Renal cortex interstitium (tissue), 11 donors: ENCODE measurements around the gene SMIM35. TPM values are rescaled to one million over a fixed set of nuclear protein-coding genes. Genes with fewer than 3 reads are reported as not detected.

Experiments
- DNase-seq, 11 donors: peaks; one replicate each; pipeline ENCODE4 v3.0.0-alpha.2; 2013; ENCODE audit warnings: low read depth in 9 of 11, low spot score in 4 of 11; ENCODE audit errors: extremely low read depth in 1 of 11
- polyA plus RNA-seq, 3 donors: library from polyadenylated mRNA; unstranded; fragments of 120-200 nt; gene quantifications; one replicate each; pipeline ENCODE4 v1.2.1, GENCODE V29; 2013; ENCODE audit not compliant: insufficient read length in 3 of 3

Gene SMIM35
- polyA plus RNA-seq, 3 donors, result 0.09 to 0.21 (median 0.11) TPM

DNA sequence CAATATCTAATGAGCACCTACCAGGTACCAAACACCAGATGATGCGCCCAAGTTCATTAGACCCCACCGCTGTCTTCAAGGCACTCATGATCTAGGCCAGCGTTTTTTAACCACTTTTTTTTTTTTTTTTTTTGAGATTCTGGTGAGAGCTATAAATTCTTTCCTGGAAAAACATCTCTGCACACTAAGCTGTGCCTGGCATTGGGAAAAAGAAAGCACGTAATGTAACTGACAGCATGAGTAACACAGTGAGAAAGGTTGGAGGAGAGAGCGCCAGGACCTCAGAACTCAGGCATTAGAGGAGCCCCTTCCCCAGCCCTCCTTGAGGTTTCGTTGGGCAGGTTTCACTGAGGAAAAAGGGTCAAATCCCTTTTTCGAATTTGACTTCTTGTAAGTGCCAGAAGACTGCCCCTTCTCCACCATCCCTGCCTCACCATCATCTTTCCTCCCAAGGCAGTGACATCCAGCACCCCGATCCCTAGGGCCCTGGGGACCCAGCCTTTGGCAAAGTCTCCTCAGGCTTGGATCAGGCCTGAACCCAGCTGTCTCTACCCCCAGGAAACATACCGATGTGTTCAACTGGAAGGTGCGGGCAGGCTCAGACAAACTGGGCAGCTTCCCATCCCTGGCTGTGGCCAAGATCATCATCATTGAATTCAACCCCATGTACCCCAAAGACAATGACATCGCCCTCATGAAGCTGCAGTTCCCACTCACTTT lies 26.1 kb upstream of the SMIM35 start:
- DNase-seq, result no peak

DNA sequence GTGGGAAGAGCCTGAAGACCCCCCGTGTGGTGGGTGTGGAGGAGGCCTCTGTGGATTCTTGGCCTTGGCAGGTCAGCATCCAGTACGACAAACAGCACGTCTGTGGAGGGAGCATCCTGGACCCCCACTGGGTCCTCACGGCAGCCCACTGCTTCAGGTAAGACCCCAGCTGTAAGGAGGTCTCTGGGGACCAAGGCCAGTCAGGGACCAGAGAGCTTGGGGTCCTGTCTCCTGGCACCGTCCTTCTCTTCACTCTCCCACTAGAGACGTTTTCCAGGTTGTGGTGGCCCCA lies 24.9 kb upstream of the SMIM35 start:
- no peak for DNase-seq

DNA sequence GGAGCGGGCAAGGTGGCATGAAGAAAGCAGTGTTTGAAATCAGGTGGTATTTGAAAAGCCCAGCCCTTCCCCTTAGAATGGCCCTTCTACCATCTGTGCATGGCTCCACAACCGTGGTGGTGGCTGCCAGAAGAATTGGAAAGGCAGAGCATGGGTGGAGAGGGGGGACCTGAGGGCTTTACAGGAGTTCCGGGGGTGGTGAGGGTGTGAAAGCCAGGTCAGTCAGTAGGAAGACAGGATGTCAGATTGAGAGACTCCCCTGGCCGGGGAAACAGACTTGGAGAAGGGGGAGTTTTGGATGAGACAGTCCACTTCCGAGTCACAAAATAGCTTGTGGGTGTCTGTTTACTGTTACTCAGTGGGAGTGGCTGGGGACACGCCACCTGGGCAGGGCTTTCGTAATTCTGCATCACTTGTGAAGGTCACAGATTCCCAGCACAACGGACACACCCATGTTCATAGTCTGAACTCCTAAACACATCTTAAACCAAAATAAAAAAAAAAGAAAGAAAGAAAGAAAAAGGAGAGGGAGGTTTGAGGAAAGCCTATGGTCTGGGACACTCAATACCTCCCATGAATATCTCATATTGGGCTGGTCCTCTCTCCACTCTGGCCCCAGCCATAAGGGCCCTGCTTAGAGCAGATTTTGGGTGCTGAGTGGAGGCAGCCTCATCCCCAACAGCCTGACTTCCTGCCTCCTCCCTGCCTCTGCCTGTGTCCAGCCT lies 24.4 kb upstream of the SMIM35 start:
- no peak for DNase-seq

DNA sequence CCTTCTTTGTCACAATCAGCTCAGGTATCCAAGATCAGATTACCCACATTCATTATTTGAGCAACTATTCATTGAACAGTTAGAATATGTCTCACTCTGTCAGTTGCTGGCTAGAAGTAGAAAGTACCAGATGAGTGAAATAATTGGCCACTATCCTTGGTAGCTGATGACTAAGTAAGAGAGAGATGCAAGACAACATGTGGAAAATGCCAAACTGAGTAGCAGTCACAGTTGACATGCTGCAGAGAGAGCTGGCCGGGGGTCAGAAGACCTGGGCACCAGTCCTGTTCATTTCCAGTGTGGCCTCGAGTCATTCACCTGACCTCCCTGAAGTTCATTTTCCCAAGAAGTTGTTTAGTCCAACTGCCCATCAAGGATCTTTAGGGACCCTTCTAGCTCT lies 22.5 kb upstream of the SMIM35 start:
- no peak for DNase-seq

DNA sequence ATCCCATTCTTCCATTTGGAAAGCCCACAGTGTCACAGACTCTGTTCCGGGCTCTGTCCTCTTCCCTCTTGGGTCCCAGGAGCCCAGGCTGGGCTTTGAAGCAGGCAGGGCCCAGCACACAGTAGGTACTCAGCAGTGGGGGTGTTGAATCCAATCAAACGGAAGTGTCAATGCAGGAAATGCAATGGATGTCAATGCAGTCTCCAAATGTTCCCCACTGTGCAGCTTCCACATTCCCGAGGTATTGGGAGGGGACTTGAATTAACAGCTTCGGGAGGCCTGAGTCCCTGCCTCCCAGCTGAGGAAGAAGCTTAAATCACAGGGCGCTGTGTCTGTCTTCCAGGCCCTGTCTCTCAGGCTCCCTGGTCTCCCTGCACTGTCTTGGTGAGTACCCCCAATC lies 21.8 kb upstream of the SMIM35 start:
- DNase-seq, result no peak

DNA sequence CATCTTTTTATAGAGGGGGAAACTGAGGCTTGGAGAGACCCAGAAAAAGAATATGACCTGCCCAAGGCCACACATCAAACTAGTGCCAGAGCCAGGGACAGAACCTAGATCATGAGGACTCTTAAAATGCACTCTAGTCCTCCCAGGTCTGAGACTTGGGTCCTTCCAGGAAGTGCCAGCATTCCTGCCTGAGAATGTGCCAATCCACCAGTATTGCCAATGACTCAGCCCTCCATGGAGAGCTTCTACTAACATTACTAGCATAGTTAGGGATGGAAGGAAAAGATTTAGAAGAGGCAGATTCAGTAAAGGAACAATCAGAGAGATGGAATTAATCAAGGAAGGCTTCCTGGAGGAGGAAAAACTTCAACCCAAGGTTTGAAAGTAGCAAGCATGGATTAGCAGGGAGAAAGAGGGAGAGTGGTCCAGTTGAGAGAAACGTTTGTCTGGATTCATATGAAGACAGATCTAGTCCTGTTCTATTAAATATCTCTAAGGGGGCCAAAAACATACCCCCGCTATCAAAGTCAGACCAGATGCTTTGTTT lies 20.1 kb upstream of the SMIM35 start:
- no peak for DNase-seq

DNA sequence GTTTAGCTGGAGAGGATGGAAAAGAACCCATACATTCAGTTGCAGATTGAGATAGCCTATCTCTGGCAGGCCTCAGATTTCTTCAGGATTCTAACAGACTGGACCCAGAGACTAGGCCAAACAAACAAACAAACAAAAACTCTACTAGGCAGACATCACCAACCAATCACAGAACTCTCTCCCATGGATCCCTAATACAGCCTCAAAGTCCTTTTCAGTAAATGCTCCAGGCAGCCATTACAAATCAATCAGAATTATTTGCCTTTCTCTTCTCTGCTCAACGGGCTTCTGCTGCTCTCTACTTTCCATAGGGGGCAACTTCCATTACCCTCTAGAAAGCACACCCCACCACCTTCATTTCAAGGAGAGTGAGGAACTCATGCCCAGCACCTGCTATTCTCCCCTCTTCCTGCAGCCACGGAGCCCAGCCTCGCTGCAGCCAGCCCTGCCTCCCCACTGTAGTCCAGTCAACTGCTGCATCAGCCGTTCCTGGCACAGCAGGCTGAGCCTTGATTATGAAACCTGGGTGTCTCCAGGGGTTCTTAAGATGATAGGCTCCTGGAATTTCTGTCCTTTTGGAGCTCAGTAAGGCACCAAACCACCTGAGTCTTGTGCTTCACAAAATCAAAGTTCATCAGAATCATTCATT lies 19.0 kb upstream of the SMIM35 start:
- no peak for DNase-seq

DNA sequence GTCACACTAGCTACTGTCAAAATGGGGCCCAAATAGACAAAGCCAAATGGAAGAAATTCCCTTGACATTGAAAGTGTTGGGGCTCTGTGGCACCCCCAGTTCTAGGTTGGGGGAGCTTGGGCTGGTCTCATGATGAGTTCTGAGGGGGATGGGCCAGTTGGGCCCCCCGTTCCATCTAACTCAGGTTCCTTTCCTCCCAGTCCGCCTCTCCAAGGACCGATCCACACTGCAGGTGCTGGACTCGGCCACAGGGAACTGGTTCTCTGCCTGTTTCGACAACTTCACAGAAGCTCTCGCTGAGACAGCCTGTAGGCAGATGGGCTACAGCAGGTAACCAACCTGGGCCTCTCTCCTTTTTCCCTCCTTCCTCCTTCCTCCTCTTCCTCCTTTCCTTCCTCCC lies 17.7 kb upstream of the SMIM35 start:
- no peak for DNase-seq

DNA sequence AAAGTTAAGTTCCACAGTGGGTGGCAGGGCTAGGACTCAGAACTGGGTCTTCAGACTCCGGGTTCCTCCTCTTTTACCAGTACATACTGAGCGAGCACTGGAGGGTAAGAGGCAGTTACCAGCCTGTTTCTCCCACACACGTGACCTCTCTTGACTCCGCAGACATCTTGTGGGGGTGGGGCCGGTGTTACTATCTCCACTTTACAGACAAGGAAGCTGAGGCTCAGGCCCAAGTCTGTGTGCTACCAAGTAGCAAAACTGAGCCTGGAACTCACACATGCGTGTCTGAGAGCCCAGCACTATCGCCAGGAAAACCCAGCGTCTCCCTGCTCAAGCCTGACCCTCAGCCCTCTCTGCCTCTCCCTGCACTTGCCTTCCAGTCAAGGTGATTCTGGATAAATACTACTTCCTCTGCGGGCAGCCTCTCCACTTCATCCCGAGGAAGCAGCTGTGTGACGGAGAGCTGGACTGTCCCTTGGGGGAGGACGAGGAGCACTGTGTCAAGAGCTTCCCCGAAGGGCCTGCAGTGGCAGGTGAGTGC lies 16.0 kb upstream of the SMIM35 start:
- no peak for DNase-seq

DNA sequence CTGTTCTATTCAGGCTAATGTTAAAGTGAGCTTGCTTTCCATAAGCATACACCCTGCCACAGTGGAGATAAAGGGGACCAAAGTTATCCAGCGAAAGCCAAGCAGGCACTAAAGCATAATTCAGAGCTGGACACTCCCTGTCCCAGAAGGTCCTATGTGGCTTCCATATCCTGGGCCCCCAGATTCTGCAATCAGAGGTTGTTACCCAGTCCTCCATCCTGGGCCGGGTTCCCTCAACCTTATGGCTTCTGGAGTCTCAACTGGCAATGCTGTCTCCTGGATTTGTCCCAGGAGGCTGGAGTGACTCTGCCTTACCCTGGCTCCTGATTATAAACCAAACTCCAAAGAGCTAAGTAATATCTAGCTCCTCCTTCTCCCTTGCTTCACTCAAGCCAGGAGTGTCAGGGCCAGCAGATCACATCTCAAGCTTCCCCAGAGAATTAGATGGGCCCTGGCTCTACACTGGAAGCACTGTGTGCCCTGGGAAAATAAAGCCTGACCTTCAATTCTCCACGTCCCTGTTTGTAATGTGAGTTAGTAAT lies 14.0 kb upstream of the SMIM35 start:
- no peak for DNase-seq

DNA sequence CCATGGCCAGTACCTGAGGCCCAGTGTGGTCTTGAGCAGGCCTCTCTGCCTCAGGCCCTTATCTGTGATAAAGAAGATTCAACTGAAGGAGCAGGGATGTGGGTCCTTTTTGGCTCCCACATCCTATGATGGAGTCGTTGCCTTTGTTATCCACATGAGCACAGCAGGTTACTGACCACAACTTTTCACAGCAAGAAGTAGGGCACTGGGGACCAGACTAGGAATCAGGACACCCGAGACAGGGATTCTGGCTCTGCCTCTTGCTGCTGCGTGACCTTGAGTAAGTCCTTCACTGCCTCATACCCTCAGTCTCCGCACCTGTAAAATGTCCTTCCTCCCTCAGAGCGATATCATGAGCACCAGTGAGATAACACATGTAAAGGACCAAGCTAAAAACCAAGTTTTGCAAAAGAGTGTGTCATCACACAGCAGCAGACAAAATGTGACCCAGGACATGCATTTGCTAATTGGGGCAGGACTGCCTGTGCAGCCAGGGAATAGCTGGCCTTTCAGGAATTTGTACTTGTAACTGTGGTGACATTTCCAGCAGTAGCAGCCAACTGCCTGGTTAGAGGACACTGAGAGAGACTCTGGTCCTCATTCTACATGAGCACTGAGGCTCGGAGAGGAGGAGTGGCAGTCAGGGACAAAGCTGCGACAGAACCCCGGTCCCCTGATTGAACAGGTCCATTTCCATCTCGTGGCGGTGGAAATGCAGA lies 13.2 kb upstream of the SMIM35 start:
- no peak for DNase-seq

DNA sequence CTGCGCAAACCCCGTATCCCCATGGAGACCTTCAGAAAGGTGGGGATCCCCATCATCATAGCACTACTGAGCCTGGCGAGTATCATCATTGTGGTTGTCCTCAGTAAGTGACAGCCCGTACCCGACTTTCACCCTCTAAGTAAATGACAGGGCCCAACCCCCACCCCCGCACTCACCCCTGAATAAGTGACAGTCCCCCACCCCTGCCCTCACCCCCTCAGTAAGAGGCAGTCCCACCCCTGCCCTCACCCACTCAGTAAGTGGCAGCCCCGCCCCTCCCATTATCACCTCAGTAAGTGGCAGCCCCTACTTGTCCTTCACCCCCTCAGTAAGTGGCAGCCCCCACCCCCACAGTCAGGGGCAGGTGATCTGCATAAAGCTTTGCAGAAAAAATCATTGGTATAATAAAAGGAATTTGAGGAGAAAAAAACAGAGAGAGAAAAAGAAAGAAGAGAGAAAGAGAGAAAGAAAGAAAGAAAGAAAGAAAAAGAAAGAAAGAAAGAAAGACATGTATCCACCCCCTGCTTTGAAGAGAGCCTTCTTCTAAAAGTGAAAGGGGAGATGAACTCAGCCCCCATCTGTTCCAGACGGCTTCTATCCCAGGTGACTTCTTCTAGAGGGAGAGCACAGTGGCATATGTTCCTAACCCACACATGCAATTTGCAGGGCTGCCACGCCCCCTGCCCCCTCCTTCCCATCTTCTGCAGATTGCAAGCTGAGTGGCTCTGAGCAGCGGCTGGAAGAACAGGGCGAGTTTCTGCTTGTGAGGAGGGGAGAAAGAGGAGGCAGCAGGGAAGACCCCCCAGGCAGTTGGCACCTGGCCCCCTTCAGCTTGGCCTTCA lies 12.5 kb upstream of the SMIM35 start:
- no peak for DNase-seq

DNA sequence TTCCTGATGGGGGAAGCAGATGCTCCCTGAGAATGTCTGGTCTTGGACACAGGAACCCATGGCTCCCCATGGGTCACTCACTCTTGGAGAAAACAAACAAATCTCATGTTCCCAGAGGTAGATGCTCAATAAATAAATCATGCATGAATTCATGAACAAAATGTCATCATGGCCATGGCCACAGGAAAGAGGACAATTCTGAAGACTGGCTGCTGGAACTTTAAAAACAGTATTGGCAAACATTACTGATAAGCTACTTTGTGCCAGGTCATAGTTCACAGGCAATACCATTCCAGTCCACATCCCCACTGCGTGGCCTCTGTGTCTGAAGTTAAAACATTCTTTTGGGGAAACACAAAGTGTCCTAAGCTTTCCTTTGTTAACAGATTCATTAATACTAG lies 9.2 kb upstream of the SMIM35 start:
- DNase-seq, result no peak

DNA sequence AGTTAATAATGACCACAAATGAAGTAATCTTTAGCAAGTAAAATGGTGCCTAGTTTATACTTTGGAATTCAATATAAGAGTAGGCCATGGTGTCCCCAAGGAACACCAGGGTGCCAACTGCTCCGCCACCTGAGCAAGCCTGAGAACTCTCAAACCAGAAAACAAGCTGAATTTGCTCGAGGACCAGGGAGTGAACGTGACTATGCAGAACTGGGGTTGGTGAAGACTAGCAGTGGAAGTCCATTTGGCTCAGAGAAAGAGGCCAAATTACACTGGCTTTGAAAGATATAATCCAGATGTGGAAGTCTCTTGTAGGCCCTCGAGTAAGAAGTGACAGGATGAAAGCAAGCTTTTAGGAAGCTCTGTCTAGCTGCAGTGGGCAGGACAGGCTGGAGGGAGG lies 8.7 kb upstream of the SMIM35 start:
- DNase-seq, result no peak

DNA sequence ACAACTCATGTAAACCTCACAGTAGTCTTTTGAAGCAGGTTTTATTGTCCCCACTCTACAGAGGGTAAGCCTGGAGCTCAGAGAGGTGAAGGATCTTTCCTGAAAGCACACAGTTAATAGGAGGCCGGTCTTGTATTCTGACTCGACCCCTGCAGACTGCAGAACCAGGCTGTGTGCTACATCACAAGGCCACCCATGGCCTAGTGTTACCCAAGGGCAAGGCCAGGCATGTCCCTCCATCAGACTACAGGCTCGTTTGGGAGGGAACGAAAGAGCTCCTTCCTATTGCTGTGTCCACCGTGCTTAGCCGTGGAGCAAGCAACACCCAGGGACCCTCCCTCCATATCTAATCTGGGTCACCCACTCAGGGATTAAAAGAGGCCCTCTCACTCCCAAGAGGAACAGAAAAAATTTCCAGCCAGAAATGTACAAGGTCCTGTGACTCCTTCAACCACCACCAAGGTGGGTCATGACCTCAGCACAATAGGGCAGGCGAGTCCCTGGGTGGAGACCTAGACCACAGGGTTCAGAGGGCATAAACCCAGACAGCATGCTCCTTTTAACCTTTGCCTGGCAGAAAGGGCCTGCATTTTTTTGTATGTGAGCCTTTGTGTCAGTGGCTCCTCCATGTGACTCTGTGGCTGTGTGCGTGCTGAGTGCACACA lies 6.3 kb upstream of the SMIM35 start:
- no peak for DNase-seq

DNA sequence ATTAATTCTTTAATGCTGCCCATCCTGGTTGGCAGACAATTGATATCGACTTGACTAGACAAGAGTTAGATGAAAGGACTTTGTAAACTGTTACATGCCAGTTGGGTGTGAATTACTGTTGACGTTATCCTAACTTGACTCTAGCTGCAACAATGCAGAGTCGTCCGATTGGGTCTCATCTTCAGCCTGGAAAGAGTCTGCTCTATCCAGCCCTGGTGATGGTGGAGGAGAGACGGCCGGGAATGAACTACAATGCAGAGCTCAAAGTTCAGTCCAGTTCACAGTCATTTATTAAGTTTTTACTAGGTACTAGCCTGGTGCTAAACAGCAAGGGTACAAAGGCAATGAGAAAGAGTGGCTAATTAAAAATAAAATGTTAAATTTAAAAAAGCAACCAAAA lies 4.9 kb upstream of the SMIM35 start:
- no peak for DNase-seq

DNA sequence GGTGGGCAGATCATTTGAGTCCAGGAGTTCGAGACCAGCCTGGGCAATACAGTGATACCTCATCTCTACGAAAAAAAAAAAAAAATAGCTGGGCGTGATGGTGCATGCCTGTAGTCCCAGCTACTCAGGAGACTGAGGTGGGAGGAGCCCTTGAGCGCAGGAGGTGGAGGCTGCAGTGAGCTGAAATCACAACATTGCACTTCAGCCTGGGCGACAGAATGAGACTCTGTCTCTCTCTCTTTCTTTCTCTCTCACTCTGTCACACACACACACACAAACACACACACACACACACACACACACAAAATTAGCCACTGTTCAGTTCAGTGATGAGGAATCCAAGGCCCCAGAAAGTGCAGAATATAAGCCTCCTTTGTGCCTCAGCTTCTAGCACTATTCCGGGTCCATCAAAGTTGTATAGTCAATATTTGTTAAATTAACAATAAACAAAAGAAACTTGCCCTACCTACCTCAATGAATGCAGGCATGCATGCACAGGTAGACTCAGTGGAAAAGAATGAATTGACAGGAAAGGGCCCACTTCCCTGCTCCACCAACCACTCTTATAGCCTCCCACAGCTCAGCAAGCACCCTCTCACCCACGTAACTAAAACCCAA lies 3.9 kb upstream of the SMIM35 start:
- DNase-seq, result no peak
